Measurements from ENCODE around the gene ENPEP. TPM values are rescaled to one million over a fixed set of nuclear protein-coding genes. Genes with fewer than 3 reads are reported as not detected.

ENPEP gene
- total RNA-seq, 4 donors from 2014 or later = 4.3 to 5.4 (median 4.8) TPM

GRCh38 chr4:110520886-110521285, 44.9 kb downstream of the ENPEP start:
- Histone ChIP-seq H3K27ac (replicated peaks in 1 of 4) (no peak overlapping the region), H3K9me3 (no peaks in the 10 kb centered on the region), H3K4me1 (peaks cover 0 to 4% (median 2%) of the 10 kb centered on the region in 4 donors), H3K36me3 (no peaks in the 10 kb centered on the region), H3K27me3 (no peaks in the 10 kb centered on the region), H3K4me3 (no peak overlapping the region)
- WGBS = 96% methylated on average over 2 of the region's 2 CpGs
- no peak for TF ChIP-seq POLR2AphosphoS5 (IDR thresholded peaks at IDR 0.05)
- TF ChIP-seq EP300 (IDR thresholded peaks at IDR 0.05) = no peak
- no peak for TF ChIP-seq POLR2A (IDR thresholded peaks at IDR 0.05; ENCODE audit: low read depth)
- no peak for TF ChIP-seq CTCF (IDR thresholded peaks at IDR 0.05)
- no peak for DNase-seq (ENCODE audit: extremely low spot score)
- intact Hi-C loops (cut with DNase I) = no loop called here

GRCh38 chr4:110526589-110526988, 50.6 kb downstream of the ENPEP start:
- Histone ChIP-seq H3K4me3 (no peak overlapping the region), H3K27me3 (no peaks in the 10 kb centered on the region), H3K4me1 (no peaks in the 10 kb centered on the region), H3K36me3 (no peaks in the 10 kb centered on the region), H3K27ac (replicated peaks in 1 of 4) (no peak overlapping the region), H3K9me3 (no peaks in the 10 kb centered on the region)
- no peak for TF ChIP-seq EP300 (IDR thresholded peaks at IDR 0.05)
- TF ChIP-seq POLR2AphosphoS5 (IDR thresholded peaks at IDR 0.05) = no peak
- no peak for TF ChIP-seq CTCF (IDR thresholded peaks at IDR 0.05)
- TF ChIP-seq POLR2A (IDR thresholded peaks at IDR 0.05; ENCODE audit: low read depth) = no peak
- DNase-seq (ENCODE audit: extremely low spot score) = no peak
- 86% methylated on average over 3 of the region's 3 CpGs for WGBS
- intact Hi-C loops (cut with DNase I) = no loop called here

- 83% methylated on average over 4 of the region's 4 CpGs for WGBS
- Histone ChIP-seq H3K4me1 (no peaks in the 10 kb centered on the region), H3K27me3 (no peaks in the 10 kb centered on the region), H3K27ac (replicated peaks in 1 of 4) (no peak overlapping the region), H3K36me3 (no peaks in the 10 kb centered on the region), H3K9me3 (no peaks in the 10 kb centered on the region), H3K4me3 (no peak overlapping the region)
- no peak for DNase-seq (ENCODE audit: extremely low spot score)
- intact Hi-C loops (cut with DNase I) = no loop called here
- TF ChIP-seq EP300 (IDR thresholded peaks at IDR 0.05) (no peak), POLR2AphosphoS5 (IDR thresholded peaks at IDR 0.05) (no peak), POLR2A (IDR thresholded peaks at IDR 0.05; ENCODE audit: low read depth) (no peak), CTCF (IDR thresholded peaks at IDR 0.05) (no peak)
Observed at GRCh38 chr4:110527156-110527555, 51.2 kb downstream of the ENPEP start.

GRCh38 chr4:110532901-110533589, 57.1 kb downstream of the ENPEP start:
- intact Hi-C loops (cut with DNase I) = no loop called here
- WGBS = 43% methylated on average over 4 of the region's 4 CpGs
- peaks cover 0 to 6% (median 0%) of the 10 kb centered on the region in 4 donors for H3K9me3 ChIP-seq
- TF ChIP-seq CTCF (IDR thresholded peaks at IDR 0.05) (no peak), EP300 (IDR thresholded peaks at IDR 0.05) (no peak), POLR2A (IDR thresholded peaks at IDR 0.05; ENCODE audit: low read depth) (no peak), POLR2AphosphoS5 (IDR thresholded peaks at IDR 0.05) (no peak)
- no peaks in the 10 kb centered on the region for H3K27me3 ChIP-seq
- no peaks in the 10 kb centered on the region for H3K36me3 ChIP-seq
- peak overlapping the region in 2 of 4 donors; percentile 10 to 55 for H3K27ac ChIP-seq (replicated peaks in 1 of 4)
- no peak for DNase-seq (ENCODE audit: extremely low spot score)
- H3K4me3 ChIP-seq = peak overlapping the region in 1 of 4 donors; percentile 15
- peaks cover 0 to 8% (median 0%) of the 10 kb centered on the region in 4 donors for H3K4me1 ChIP-seq

- TF ChIP-seq POLR2A (IDR thresholded peaks at IDR 0.05; ENCODE audit: low read depth) = no peak
- no peak for TF ChIP-seq EP300 (IDR thresholded peaks at IDR 0.05)
- TF ChIP-seq CTCF (IDR thresholded peaks at IDR 0.05) = no peak
- no peak for TF ChIP-seq POLR2AphosphoS5 (IDR thresholded peaks at IDR 0.05)
- no peak for DNase-seq (ENCODE audit: extremely low spot score)
- intact Hi-C loops (cut with DNase I) = no loop called here
- Histone ChIP-seq H3K27me3 (no peaks in the 10 kb centered on the region), H3K4me1 (peaks cover 0 to 8% (median 0%) of the 10 kb centered on the region in 4 donors), H3K27ac (replicated peaks in 1 of 4) (peak overlapping the region in 2 of 4 donors; percentile 10 to 55), H3K9me3 (peaks cover 0 to 6% (median 0%) of the 10 kb centered on the region in 4 donors), H3K36me3 (no peaks in the 10 kb centered on the region), H3K4me3 (peak overlapping the region in 1 of 4 donors; percentile 15)
- WGBS = 68% methylated on average over 2 of the region's 2 CpGs
Observed at GRCh38 chr4:110533590-110533910, 57.6 kb downstream of the ENPEP start.
